Immature natural killer cell (primary cell): ENCODE results near the gene R3HDM2. TPM values are rescaled to one million over a fixed set of nuclear protein-coding genes. Genes with fewer than 3 reads are reported as not detected.
"Not testable (repeated sequence)": the region's sequence is repeated elsewhere in the genome, so short reads cannot be mapped to it uniquely, and the experiment has no call there.

Experiments used
- DNase-seq, 3 donors: peaks; one replicate each; pipeline ENCODE4 v3.0.0; 2022; ENCODE audit warnings: mixed read lengths in 1 of 3
- H3K27ac Mint-ChIP-seq, 6 donors: one replicate each; pipeline ENCODE4 v1.8.0; 2020; ENCODE audit warnings: mixed read lengths in 6 of 6, mild to moderate bottlenecking in 5 of 6, inconsistent platforms in 4 of 6, moderate library complexity in 3 of 6
- H3K27me3 Mint-ChIP-seq, 3 donors: one replicate each; pipeline ENCODE4 v1.8.0; 2020 to 2021; ENCODE audit warnings: low read depth in 3 of 3, mild to moderate bottlenecking in 3 of 3, mixed read lengths in 3 of 3, moderate library complexity in 3 of 3, inconsistent platforms in 1 of 3
- H3K36me3 Mint-ChIP-seq, 3 donors: one replicate each; pipeline ENCODE4 v1.8.0; 2020; ENCODE audit warnings: mixed read lengths in 3 of 3, inconsistent platforms in 2 of 3, mild to moderate bottlenecking in 2 of 3
- H3K4me1 Mint-ChIP-seq, 2 donors: one replicate each; pipeline ENCODE4 v1.8.0; 2020; ENCODE audit warnings: inconsistent platforms in 2 of 2, mild to moderate bottlenecking in 2 of 2, mixed read lengths in 2 of 2, moderate library complexity in 1 of 2
- H3K4me3 Mint-ChIP-seq, 5 donors: one replicate each; pipeline ENCODE4 v1.8.0; 2020; ENCODE audit warnings: mild to moderate bottlenecking in 5 of 5, mixed read lengths in 5 of 5, inconsistent platforms in 3 of 5, moderate library complexity in 3 of 5
- H3K9me3 Mint-ChIP-seq, 6 donors: one replicate each; pipeline ENCODE4 v1.8.0; 2020; ENCODE audit warnings: mild to moderate bottlenecking in 6 of 6, mixed read lengths in 6 of 6, inconsistent platforms in 4 of 6, moderate library complexity in 3 of 6
- polyA plus RNA-seq, 3 donors: library from polyadenylated mRNA; unstranded; fragments of 300-500 nt; fragmentation: Illumina TruSeq; gene quantifications; one replicate each; pipeline ENCODE4 v1.2.3, GENCODE V29; 2021

Gene R3HDM2
- polyA plus RNA-seq, 3 donors from 2014 or later = 0.12 to 19.0 (median 3.3) TPM

DNA sequence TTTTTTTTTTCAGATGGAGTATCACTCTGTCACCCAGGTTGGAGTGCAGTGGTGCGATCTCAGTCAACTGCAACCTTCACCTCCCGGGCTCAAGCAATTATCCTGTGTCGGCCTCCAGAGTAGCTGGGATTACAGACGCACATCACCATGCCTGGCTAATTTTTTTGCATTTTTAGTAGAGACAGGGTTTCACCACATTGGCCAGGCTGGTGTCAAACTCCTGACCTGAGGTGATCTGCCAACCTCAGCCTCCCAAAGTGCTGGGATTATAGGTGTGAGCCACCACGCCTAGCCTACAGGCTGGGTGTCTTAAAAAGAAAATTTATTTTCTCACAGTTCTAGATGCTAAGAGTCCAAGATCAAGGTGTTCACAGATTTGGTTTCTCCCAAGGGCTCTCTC is 66.7 kb downstream of the R3HDM2 start:
- not testable (repeated sequence) for H3K27me3 Mint-ChIP-seq, H3K4me3 Mint-ChIP-seq, H3K27ac Mint-ChIP-seq, H3K4me1 Mint-ChIP-seq, DNase-seq
- H3K9me3 Mint-ChIP-seq = peaks cover 0 to 11% (median 3%) of the 10 kb centered on the region in 6 donors
- H3K36me3 Mint-ChIP-seq = peaks cover 12 to 15% (median 13%) of the 10 kb centered on the region in 3 donors

DNA sequence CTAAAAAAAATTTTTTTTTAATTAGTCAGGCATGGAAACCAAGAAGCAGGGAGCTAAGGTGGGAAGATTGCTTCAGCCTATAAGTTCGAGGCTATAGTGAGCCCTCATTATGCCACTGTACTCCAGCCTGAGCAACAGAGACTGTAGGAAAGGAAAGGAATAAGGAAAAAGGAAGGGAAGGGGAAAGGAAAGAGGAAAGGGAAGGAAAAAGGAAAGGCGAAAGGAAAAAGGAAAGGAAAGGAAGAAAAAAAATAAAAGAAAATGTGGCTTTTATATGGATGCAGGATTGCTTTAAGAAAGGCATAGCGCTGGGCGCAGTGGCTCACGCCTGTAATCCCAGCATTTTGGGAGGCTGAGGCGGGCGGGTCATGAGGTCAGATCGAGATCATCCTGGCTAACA is 70.4 kb downstream of the R3HDM2 start:
- peaks cover 0 to 7% of the 10 kb centered on the region in 2 donors for H3K4me1 Mint-ChIP-seq
- DNase-seq = no peak
- H3K27ac Mint-ChIP-seq = peak overlapping the region in 1 of 6 donors; percentile 74
- H3K27me3 Mint-ChIP-seq = no peaks in the 10 kb centered on the region
- peaks cover 0 to 4% (median 0%) of the 10 kb centered on the region in 3 donors for H3K36me3 Mint-ChIP-seq
- H3K9me3 Mint-ChIP-seq = no peaks in the 10 kb centered on the region
- H3K4me3 Mint-ChIP-seq = no peak overlapping the region

DNA sequence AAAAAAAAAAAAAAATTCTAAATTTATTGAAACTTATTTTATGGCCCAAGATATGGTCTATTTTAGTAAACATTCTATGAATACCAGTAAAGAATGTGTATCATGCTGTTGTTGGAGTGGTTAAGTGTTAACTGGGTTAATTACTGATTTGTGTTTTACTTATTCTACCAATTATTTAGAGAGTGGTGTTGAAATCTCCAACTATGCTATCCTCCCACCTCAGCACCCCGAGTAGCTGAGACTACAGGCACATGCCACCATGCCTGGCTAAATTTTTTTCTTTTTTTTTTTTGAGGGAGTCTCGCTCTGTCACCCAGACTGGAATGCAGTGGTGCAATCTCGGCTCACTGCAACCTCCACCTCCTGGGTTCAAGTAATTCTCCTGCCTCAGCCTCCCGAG is 72.2 kb downstream of the R3HDM2 start:
- peaks cover 0 to 7% of the 10 kb centered on the region in 2 donors for H3K4me1 Mint-ChIP-seq
- H3K36me3 Mint-ChIP-seq = peaks cover 0 to 5% (median 4%) of the 10 kb centered on the region in 3 donors
- no peak overlapping the region for H3K4me3 Mint-ChIP-seq
- no peaks in the 10 kb centered on the region for H3K9me3 Mint-ChIP-seq
- no peak for DNase-seq
- H3K27ac Mint-ChIP-seq = no peak overlapping the region
- H3K27me3 Mint-ChIP-seq = no peaks in the 10 kb centered on the region

DNA sequence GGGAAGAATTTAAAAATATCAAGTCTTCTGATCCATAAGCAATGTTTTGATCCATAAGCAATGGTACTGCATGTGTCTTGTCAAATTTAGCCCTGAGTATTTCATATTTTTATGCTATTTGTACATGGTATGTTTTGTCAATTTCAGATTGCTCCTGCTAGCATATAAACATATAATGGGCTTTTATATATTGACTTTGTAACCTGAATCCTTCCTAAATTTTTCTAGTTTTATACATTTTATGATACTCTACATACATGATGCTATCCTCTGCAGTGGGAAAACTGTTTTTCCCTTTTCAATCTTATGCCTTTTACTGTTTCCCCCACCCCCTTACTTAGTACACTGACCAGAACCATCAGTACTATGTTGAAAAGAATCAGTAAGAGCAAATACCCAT is 75.1 kb downstream of the R3HDM2 start:
- H3K27ac Mint-ChIP-seq = peak overlapping the region in 1 of 6 donors; percentile 29
- peaks cover 0 to 7% of the 10 kb centered on the region in 2 donors for H3K4me1 Mint-ChIP-seq
- no peaks in the 10 kb centered on the region for H3K9me3 Mint-ChIP-seq
- peaks cover 0 to 2% (median 0%) of the 10 kb centered on the region in 3 donors for H3K27me3 Mint-ChIP-seq
- no peak overlapping the region for H3K4me3 Mint-ChIP-seq
- peaks cover 0 to 5% (median 4%) of the 10 kb centered on the region in 3 donors for H3K36me3 Mint-ChIP-seq
- DNase-seq = no peak

- H3K36me3 Mint-ChIP-seq = peaks cover 0 to 14% (median 12%) of the 10 kb centered on the region in 3 donors
- no peaks in the 10 kb centered on the region for H3K4me1 Mint-ChIP-seq
- no peak overlapping the region for H3K4me3 Mint-ChIP-seq
- no peaks in the 10 kb centered on the region for H3K9me3 Mint-ChIP-seq
- no peak overlapping the region for H3K27ac Mint-ChIP-seq
- no peak for DNase-seq
- peaks cover 0 to 2% (median 2%) of the 10 kb centered on the region in 3 donors for H3K27me3 Mint-ChIP-seq
Measured at GRCh38 chr12:57352166-57352565, 78.7 kb downstream of the R3HDM2 start.

DNA sequence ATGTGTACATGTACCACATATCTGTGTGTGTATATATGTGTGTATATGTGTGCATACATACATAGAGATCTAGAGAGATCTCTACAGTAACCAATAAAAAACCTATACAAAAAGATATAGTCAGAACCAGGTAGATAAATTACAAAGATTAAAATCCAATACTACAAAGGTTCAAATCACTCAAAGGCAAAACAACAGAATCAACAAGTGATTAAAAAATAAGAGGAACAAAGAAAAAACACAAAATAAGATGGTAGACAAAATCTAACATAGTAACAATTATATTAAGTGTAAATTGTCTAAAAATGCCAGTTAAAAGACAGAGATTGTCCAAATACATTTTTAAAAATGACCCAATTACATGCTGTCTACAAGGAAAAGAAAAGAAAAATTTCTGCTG is 83.6 kb downstream of the R3HDM2 start:
- no peak overlapping the region for H3K4me3 Mint-ChIP-seq
- H3K4me1 Mint-ChIP-seq = peaks cover 9 to 25% of the 10 kb centered on the region in 2 donors
- H3K36me3 Mint-ChIP-seq = peaks cover 7 to 32% (median 22%) of the 10 kb centered on the region in 3 donors
- DNase-seq = no peak
- H3K27me3 Mint-ChIP-seq = peaks cover 0 to 2% (median 2%) of the 10 kb centered on the region in 3 donors
- no peak overlapping the region for H3K27ac Mint-ChIP-seq
- no peaks in the 10 kb centered on the region for H3K9me3 Mint-ChIP-seq

DNA sequence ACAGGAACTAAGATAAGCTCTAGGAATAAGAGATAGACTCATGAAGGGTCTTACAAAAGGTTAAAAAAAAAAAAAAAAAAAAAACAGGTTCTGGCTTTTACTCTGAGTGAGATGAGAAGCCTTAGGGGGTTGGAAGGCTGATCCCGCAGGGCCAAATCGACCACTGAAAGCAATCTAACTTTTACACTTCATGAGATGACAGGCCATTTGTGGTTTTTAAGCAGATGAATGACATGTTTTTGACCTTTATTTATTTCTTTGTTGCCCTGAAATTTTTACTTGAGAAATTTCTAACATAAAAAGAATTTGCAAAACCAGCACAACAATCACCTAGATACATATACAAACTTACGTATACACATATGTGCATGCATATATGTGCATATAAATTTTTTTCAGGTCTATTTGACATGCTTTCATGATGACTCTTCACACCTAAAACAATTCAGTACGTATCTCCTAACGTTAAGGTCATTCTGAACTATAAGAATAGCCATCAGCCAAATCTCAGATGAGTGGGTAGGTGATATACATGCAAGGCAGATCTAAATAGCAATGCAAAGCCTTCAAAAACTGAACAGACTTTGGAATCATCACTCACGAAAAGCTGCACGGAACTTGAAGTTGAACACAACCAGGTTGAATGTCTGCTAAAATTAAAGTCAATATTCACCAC is 87.0 kb downstream of the R3HDM2 start:
- peaks cover 0 to 3% (median 0%) of the 10 kb centered on the region in 3 donors for H3K27me3 Mint-ChIP-seq
- no peaks in the 10 kb centered on the region for H3K9me3 Mint-ChIP-seq
- H3K36me3 Mint-ChIP-seq = peaks cover 7 to 35% (median 22%) of the 10 kb centered on the region in 3 donors
- H3K4me3 Mint-ChIP-seq = no peak overlapping the region
- DNase-seq = no peak
- H3K4me1 Mint-ChIP-seq = peaks cover 23 to 53% of the 10 kb centered on the region in 2 donors
- H3K27ac Mint-ChIP-seq = no peak overlapping the region

DNA sequence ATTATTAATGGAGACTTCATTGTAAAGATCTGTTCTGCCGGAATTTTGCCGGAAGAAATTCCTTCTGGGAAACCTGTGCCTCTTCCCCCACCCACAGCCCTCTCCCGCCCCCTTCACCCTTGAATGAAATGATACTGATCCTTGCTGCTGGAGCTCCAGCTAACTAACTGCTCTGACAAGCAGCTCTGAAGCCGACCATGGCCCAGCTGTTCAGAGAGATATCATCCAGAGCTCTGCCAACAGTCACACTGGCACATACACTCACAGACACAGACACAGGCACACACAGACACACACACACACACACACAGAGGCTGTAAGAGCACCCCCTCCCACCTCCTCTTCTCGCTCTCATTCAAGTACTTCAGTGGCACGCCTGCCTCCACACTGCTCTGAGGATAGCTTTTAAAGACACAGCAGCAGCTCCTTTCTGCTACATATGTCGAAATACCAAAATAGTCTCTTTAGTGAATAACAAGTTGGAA is 88.6 kb downstream of the R3HDM2 start:
- Mint-ChIP-seq H3K4me1 (peaks cover 23 to 53% of the 10 kb centered on the region in 2 donors), H3K9me3 (no peaks in the 10 kb centered on the region), H3K36me3 (peaks cover 7 to 30% (median 14%) of the 10 kb centered on the region in 3 donors), H3K4me3 (no peak overlapping the region), H3K27me3 (peaks cover 0 to 3% (median 0%) of the 10 kb centered on the region in 3 donors), H3K27ac (peak overlapping the region in 2 of 6 donors; percentile 25 to 46)
- DNase-seq = no peak

DNA sequence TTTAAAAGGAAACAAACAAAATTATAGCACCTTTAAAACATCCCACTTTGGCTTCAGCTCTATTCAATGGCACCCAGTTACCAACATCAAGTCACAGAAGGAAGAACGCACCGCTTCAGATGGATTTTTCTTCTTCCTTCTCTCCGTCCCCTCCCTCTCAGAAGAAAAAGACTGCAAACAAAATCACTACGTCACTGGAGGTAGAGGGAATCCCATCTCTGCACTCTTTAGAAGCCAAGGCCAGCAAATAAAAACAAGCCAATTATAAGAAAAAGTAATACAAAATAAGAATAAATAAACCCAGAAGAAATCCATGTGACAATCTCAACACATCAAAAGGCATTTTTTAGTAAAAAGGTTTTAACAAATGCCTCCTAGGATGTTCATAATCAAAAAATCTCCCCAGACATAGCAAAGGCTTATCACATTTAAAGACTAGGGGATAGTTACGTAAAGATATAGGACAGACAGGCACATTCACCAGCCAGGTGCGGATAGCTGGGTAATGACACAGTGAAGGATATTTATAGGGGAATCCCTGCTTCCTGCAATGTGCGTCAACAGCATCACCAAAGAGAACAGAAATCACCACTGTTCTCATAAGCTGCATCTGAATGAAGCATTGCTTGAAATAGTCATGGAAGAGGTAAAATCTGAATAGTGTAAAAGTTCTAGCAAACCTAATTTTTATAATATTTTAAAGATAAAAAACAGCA is 89.4 kb downstream of the R3HDM2 start:
- H3K4me1 Mint-ChIP-seq = peaks cover 23 to 53% of the 10 kb centered on the region in 2 donors
- peak overlapping the region in 1 of 6 donors; percentile 7 for H3K27ac Mint-ChIP-seq
- H3K9me3 Mint-ChIP-seq = no peaks in the 10 kb centered on the region
- H3K36me3 Mint-ChIP-seq = peaks cover 5 to 28% (median 10%) of the 10 kb centered on the region in 3 donors
- H3K4me3 Mint-ChIP-seq = no peak overlapping the region
- no peak for DNase-seq
- H3K27me3 Mint-ChIP-seq = peaks cover 0 to 5% (median 0%) of the 10 kb centered on the region in 3 donors

DNA sequence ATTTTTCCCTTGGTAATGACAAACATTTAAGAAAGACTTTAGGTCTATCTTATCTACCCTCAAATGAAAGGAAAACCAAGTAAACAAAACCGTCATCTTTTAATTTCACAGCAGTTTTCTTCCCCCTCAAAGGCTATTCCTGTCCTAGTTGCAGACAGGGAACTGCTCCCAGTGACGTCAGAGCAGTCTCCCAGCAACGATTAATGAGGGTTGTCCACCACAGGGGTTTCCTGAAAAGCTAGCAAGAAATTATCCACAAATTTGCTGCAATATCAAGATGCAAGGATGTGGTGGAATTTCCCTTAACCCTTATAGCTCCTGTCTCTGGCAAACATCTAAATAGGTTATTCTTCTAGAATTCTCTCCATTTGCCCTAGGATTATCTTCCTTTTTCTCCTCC is 90.7 kb downstream of the R3HDM2 start:
- H3K27ac Mint-ChIP-seq = peak overlapping the region in 4 of 6 donors; percentile 12 to 67 (median 34)
- no peak for DNase-seq
- H3K4me1 Mint-ChIP-seq = peaks cover 22 to 53% of the 10 kb centered on the region in 2 donors
- no peaks in the 10 kb centered on the region for H3K9me3 Mint-ChIP-seq
- H3K36me3 Mint-ChIP-seq = peaks cover 3 to 28% (median 11%) of the 10 kb centered on the region in 3 donors
- peaks cover 0 to 5% (median 0%) of the 10 kb centered on the region in 3 donors for H3K27me3 Mint-ChIP-seq
- peak overlapping the region in 1 of 5 donors; percentile 32 for H3K4me3 Mint-ChIP-seq

GRCh38 chr12:57336299-57336698 is 94.5 kb downstream of the R3HDM2 start:
- not testable (repeated sequence) for H3K27ac Mint-ChIP-seq, H3K4me3 Mint-ChIP-seq, H3K9me3 Mint-ChIP-seq, H3K27me3 Mint-ChIP-seq, DNase-seq
- peaks cover 13 to 20% of the 10 kb centered on the region in 2 donors for H3K4me1 Mint-ChIP-seq
- H3K36me3 Mint-ChIP-seq = peaks cover under 1 to 18% (median 5%) of the 10 kb centered on the region in 3 donors

- Mint-ChIP-seq H3K36me3 (peaks cover 6 to 23% (median 10%) of the 10 kb centered on the region in 3 donors), H3K4me3 (no peak overlapping the region), H3K9me3 (no peaks in the 10 kb centered on the region), H3K4me1 (peaks cover 2 to 3% of the 10 kb centered on the region in 2 donors), H3K27ac (no peak overlapping the region), H3K27me3 (peaks cover 0 to 2% (median 0%) of the 10 kb centered on the region in 3 donors)
- DNase-seq = no peak
Measured at GRCh38 chr12:57334219-57334618, 96.6 kb downstream of the R3HDM2 start.

DNA sequence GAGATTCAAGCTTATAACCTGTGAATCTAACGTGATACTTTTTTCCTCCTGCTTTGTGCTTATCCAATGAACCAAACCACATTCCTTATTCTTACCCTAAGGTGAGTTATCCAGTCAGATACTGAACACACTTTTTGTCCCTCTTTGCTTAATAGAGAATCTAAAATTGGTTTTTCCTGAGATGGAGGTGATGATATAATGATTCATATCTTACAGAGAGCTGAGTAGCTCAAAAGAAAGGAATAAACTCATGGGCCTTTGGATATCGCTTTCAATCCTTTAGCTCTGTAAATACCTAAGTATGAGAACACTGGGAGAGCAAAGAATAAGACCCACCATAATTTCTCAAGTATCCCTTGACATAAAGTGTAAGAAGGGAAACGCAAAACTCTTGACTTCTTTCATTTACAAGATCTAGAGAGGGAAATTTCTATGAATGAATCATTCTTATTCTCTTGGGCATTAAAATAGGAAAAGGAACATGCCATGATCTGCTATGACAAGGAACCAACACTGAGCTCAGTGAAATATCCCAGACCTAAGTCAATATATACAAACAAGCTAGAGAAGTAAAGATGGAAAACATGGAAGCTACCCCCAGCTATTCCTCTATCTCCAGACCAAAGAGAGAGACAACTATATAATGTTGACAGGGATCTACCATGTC is 98.1 kb downstream of the R3HDM2 start:
- H3K9me3 Mint-ChIP-seq = no peaks in the 10 kb centered on the region
- peaks cover 6 to 20% (median 10%) of the 10 kb centered on the region in 3 donors for H3K36me3 Mint-ChIP-seq
- H3K4me1 Mint-ChIP-seq = peaks cover 0 to 1% of the 10 kb centered on the region in 2 donors
- no peak for DNase-seq
- no peak overlapping the region for H3K4me3 Mint-ChIP-seq
- H3K27ac Mint-ChIP-seq = peak overlapping the region in 1 of 6 donors; percentile 31
- H3K27me3 Mint-ChIP-seq = peaks cover 0 to 2% (median 0%) of the 10 kb centered on the region in 3 donors
